ENCODE measurements around the gene AIRE. TPM values are rescaled to one million over a fixed set of nuclear protein-coding genes. Genes with fewer than 3 reads are reported as not detected.

The AIRE gene
- total RNA-seq, 1 donor from 2014 or later, result 0.25 TPM

DNA sequence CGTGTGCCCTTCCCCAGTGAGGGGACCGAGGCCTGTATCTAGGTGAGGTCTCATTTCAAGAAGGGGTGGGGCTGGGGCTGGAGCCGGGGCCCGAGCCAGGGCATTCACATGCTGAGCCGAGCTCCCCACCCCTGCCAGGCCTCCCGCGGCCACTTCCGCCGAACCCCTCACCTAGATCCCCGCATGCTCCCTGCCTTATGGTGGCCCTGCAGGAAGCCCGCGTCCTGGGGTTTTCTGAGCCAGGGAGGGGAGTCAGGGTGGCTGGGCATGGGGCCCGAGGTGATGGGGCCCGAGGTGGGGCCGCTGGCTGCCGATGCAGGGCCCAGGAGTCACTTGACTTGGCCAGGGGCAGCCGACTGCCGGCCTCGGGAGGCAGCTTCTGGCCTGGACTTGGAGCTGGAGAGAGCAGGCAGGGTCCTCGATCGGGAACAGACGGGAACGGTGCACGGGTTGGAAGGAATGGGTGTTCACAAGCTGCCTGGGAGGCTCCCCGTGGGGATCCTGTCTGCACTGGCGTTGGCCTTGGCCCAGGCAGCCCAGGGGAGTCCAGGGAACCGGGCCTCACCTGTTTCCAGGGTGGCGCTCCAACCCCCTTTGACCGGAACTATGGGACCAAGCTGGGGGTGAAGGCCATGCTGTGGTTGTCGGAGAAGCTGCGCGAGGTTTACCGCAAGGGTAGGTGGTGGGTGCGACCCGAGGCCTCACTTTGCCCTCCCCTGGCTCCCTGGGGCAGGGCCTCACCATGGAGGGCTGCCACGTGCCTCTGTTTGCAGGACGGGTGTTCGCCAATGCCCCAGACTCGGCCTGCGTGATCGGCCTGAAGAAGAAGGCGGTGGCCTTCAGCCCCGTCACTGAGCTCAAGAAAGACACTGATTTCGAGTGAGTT, 40.0 kb downstream of the AIRE start:
- Histone ChIP-seq H3K36me3 (peaks cover 0 to 53% of the 10 kb centered on the region in 2 donors), H3K27ac (no peak overlapping the region), H3K27me3 (no peaks in the 10 kb centered on the region), H3K9me3 (no peaks in the 10 kb centered on the region), H3K4me1 (no peaks in the 10 kb centered on the region), H3K4me3 (no peak overlapping the region)
- DNase-seq (ENCODE audit: extremely low spot score in 2 of 2), result no peak
- no peak for TF ChIP-seq POLR2A (IDR thresholded peaks at IDR 0.05)
- TF ChIP-seq, protein P1, sequence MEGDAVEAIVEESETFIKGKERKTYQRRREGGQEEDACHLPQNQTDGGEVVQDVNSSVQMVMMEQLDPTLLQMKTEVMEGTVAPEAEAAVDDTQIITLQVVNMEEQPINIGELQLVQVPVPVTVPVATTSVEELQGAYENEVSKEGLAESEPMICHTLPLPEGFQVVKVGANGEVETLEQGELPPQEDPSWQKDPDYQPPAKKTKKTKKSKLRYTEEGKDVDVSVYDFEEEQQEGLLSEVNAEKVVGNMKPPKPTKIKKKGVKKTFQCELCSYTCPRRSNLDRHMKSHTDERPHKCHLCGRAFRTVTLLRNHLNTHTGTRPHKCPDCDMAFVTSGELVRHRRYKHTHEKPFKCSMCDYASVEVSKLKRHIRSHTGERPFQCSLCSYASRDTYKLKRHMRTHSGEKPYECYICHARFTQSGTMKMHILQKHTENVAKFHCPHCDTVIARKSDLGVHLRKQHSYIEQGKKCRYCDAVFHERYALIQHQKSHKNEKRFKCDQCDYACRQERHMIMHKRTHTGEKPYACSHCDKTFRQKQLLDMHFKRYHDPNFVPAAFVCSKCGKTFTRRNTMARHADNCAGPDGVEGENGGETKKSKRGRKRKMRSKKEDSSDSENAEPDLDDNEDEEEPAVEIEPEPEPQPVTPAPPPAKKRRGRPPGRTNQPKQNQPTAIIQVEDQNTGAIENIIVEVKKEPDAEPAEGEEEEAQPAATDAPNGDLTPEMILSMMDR (IDR thresholded peaks at IDR 0.05), result no peak
- no peak for TF ChIP-seq POLR2AphosphoS5 (IDR thresholded peaks at IDR 0.05; ENCODE audit: insufficient read depth in 1 of 2, low read depth in 1 of 2)
- intact Hi-C loops (cut with DNase I), result no loop called here

DNA sequence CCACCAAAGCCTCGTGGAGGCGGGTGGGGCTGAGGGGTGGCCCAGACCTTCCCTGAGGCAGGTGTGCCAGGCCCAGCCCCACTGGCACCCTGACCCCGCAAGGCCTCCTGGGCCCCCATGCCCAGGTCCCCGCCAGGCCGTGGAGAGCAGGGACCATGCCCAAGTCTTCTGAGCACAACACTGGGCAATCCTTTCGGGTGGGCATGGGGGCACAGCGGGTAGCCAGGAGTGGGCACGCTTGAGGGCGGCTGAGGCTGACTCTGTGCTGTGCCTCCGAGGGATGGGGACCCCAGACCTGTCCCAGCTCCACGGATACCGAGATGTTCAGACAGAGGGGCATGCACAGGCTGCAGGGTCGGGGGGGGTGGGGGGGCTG, 40.6 kb downstream of the AIRE start:
- Histone ChIP-seq H3K4me1 (no peaks in the 10 kb centered on the region), H3K9me3 (no peaks in the 10 kb centered on the region), H3K27me3 (no peaks in the 10 kb centered on the region), H3K27ac (no peak overlapping the region), H3K36me3 (peaks cover 0 to 47% of the 10 kb centered on the region in 2 donors), H3K4me3 (no peak overlapping the region)
- intact Hi-C loops (cut with DNase I), result no loop called here
- TF ChIP-seq, protein P1 (IDR thresholded peaks at IDR 0.05), result no peak
- TF ChIP-seq POLR2AphosphoS5 (IDR thresholded peaks at IDR 0.05; ENCODE audit: insufficient read depth in 1 of 2, low read depth in 1 of 2) (no peak), POLR2A (IDR thresholded peaks at IDR 0.05) (no peak)
- DNase-seq (ENCODE audit: extremely low spot score in 2 of 2), result no peak

DNA sequence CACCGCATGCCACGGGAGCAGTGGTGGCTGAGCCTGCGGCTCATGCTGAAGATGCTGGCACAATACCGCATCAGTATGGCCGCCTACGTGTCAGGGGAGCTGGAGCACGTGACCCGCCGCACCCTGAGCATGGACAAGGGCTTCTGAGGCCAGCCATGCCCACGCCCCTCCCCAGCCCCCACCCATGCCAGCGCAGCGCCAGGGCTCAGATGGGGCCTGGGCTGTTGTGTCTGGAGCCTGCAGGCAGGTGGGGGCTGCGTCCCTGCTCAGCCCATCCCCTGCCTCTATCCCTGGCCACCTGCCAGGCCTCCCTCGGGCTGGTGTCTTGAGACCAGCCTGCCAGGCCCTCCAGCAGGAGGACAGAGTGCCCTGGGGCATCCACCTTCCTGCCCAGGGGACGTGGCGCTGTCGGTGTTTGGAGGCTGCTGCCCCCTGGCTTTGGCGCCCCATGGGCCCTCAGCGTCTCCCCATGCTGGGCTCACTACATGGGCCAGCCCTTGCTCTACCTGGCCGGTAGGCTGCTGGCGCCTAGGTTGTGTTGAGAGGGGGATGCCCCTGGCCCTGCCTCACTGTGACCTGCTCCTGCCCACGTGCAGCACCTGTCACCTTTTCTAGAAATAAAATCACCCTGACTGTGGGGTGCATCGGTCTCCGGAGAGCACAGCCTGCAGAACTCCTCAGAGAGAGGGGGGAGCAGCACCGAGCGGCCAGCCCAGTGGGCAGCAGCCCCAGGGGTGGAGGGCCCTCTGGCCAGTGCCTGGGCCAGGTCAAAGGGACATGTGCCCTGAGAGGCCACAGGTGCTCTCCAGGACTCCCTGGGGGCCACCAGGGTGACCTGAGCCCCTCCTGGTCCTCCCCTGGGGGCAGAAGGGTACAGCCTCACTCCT, 41.3 kb downstream of the AIRE start:
- no peaks in the 10 kb centered on the region for H3K4me1 ChIP-seq
- DNase-seq (ENCODE audit: extremely low spot score in 2 of 2), result no peak
- no peak overlapping the region for H3K27ac ChIP-seq
- no peak for TF ChIP-seq POLR2AphosphoS5 (IDR thresholded peaks at IDR 0.05; ENCODE audit: insufficient read depth in 1 of 2, low read depth in 1 of 2)
- TF ChIP-seq POLR2A (IDR thresholded peaks at IDR 0.05), result no peak
- H3K27me3 ChIP-seq, result no peaks in the 10 kb centered on the region
- peaks cover 0 to 40% of the 10 kb centered on the region in 2 donors for H3K36me3 ChIP-seq
- H3K9me3 ChIP-seq, result no peaks in the 10 kb centered on the region
- H3K4me3 ChIP-seq, result no peak overlapping the region
- intact Hi-C loops (cut with DNase I), result no loop called here

DNA sequence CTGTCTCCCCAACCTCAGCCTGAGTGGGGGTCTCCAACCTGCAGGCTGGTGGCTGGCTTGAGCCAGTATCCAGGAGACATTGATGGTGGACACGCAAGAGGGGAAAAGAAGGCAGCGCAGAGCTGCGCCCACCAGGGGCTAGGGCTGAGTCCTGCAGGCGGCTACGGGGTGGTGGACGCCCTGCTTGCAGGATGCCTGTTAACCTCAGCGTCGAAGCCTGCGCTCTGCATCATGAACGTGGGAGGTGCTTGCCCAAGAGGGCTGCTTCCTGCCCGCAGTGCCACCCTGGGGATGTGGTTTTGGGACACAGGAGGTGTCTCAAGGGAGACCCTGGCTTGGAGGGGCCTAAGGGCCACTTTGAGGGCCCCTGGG, 41.9 kb downstream of the AIRE start:
- intact Hi-C loops (cut with DNase I), result no loop called here
- H3K27ac ChIP-seq, result no peak overlapping the region
- H3K4me3 ChIP-seq, result no peak overlapping the region
- TF ChIP-seq, protein P1 (IDR thresholded peaks at IDR 0.05), result no peak
- no peak for TF ChIP-seq POLR2A (IDR thresholded peaks at IDR 0.05)
- TF ChIP-seq POLR2AphosphoS5 (IDR thresholded peaks at IDR 0.05; ENCODE audit: insufficient read depth in 1 of 2, low read depth in 1 of 2), result no peak
- DNase-seq (ENCODE audit: extremely low spot score in 2 of 2), result no peak
- peaks cover 0 to 34% of the 10 kb centered on the region in 2 donors for H3K36me3 ChIP-seq
- no peaks in the 10 kb centered on the region for H3K4me1 ChIP-seq
- H3K27me3 ChIP-seq, result no peaks in the 10 kb centered on the region
- no peaks in the 10 kb centered on the region for H3K9me3 ChIP-seq

DNA sequence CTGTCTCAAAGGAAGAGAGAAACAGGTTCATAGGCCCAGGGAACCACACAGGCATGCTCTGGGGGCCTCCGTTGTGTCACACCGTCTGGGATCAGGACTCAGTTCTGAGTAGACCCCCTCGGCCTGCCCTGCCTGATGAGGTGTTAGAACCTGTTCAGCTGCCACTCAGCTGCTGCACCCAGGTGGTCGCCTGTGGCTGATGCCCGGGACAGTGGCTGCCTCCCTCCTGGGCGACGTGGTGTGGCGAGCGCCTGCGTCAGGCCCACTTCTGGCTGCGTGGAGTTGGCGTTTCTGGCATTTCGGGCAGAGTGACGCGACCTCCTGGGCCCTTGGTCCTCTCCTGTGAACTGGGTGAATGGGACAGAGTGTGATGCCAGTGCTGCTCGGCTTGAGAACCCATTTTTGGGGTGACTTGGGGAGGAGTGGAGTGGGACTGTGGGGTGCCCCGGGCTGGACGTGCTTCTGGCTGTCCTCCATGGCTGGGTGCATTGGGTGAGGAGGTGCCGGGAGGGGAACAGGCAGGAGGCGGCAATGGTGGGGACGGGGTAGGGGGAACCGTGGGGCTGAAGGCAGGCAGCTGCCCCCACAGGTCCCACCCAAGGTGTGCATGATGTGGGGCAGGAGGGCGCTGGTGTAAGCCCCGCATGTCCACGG, 42.7 kb downstream of the AIRE start:
- no peak overlapping the region for H3K27ac ChIP-seq
- H3K27me3 ChIP-seq, result no peaks in the 10 kb centered on the region
- no peak for DNase-seq (ENCODE audit: extremely low spot score in 2 of 2)
- intact Hi-C loops (cut with DNase I), result loop anchor here (2.0 kb wide), 1 partner anchor 14 kb away; no protein-coding TSS in a partner anchor
- H3K36me3 ChIP-seq, result peaks cover 0 to 28% of the 10 kb centered on the region in 2 donors
- no peaks in the 10 kb centered on the region for H3K4me1 ChIP-seq
- H3K9me3 ChIP-seq, result no peaks in the 10 kb centered on the region
- no peak overlapping the region for H3K4me3 ChIP-seq
- TF ChIP-seq POLR2A (IDR thresholded peaks at IDR 0.05), result no peak
- TF ChIP-seq, protein P1 (IDR thresholded peaks at IDR 0.05), result no peak
